Measurements from ENCODE around the gene MRPL20.
"Not testable (repeated sequence)": the region's sequence is repeated elsewhere in the genome, so short reads cannot be mapped to it uniquely, and the experiment has no call there.

Gene MRPL20

GRCh38 chr1:1387098-1388077 is 19.7 kb downstream of the MRPL20 start:
- DNase-seq (ENCODE audit: low read depth in 2 of 2): no peak

GRCh38 chr1:1385931-1386330 is 21.2 kb downstream of the MRPL20 start:
- no peak for DNase-seq (ENCODE audit: low read depth in 2 of 2)

DNA sequence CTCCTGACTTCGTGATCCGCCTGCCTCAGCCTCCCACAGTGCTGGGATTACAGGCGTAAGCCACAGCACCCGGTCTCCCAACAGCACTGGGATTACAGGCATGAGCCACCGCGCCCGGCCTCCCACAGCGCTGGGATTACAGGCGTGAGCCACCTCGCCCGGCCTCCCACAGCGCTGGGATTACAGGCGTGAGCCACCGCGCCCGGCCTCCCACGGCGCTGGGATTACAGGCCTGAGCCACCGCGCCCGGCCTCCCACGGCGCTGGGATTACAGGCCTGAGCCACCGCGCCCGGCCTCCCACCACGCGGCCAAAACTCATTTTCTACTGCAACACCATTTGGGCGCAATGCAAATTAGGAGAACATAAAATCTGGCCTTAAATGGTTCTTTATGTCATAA is 21.8 kb downstream of the MRPL20 start:
- not testable (repeated sequence) for DNase-seq (ENCODE audit: low read depth in 2 of 2)

GRCh38 chr1:1381294-1381693 is 25.8 kb downstream of the MRPL20 start:
- DNase-seq (ENCODE audit: low read depth in 2 of 2): no peak

GRCh38 chr1:1380860-1381259 is 26.2 kb downstream of the MRPL20 start:
- no peak for DNase-seq (ENCODE audit: low read depth in 2 of 2)

GRCh38 chr1:1377540-1378205 is 29.4 kb downstream of the MRPL20 start:
- no peak for DNase-seq (ENCODE audit: low read depth in 2 of 2)

GRCh38 chr1:1376551-1377226 is 30.4 kb downstream of the MRPL20 start:
- DNase-seq (ENCODE audit: low read depth in 2 of 2): no peak

DNA sequence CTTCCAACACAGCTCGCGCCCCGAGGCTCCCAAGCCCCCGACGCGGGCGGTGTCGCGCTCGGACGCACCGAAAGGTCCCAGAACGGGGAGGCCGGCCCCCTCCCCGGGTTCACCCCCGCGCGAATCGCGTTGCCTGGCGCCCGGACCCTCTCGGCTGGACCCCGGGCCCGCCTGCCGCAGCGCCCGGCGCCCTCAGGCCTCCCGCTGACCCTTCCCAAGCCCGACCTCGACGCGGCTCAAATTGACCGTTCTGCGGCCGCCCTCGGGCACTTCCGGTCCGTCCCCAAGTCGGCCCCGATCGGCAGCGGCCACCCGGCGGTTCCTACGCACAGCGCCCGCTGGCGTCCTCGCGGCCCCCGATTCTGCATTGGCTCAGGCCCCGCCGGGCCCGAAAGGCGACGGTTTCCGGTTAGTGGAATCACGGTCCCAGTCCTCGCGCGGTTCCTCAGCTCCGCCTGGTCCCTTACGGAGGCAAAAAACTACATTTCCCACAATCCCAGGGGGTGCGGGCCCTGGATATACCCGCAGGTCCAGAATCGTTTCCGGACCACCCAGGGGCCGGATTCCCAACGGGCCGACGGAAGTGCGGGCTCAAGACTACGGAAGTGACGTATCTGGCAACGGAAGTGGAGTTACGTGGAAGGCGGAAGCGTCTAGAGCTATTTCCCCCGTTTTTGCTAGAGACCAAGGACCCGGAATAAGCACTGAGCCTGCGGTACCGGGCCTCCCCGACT is 32.0 kb downstream of the MRPL20 start, which contains the start of gene AURKAIP1:
Gene AURKAIP1 (minus strand): TSS at position 279 of the 734 bp plus-strand sequence. CDS start 451 bp downstream, outside the sequence.
- peak; percentile 87 to 89 for DNase-seq (ENCODE audit: low read depth in 2 of 2)

DNA sequence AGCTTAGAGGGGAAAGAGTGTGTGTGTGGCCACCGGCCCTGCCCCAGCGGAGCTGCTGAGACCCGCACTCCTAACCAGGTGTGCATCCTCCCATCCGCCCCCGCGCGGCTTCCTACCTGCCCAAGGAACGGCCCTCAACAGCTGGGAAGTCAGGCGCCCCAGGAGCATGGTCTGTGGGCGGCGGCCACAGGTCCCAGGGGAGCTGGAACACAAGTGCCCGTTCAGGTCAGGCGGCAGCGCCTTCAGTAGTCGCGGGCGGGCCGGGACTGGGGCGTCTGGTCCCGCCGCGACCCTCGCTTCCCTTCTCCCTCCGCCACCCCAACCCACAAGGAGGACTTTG is 32.5 kb downstream of the MRPL20 start:
- DNase-seq (ENCODE audit: low read depth in 2 of 2): no peak

DNA sequence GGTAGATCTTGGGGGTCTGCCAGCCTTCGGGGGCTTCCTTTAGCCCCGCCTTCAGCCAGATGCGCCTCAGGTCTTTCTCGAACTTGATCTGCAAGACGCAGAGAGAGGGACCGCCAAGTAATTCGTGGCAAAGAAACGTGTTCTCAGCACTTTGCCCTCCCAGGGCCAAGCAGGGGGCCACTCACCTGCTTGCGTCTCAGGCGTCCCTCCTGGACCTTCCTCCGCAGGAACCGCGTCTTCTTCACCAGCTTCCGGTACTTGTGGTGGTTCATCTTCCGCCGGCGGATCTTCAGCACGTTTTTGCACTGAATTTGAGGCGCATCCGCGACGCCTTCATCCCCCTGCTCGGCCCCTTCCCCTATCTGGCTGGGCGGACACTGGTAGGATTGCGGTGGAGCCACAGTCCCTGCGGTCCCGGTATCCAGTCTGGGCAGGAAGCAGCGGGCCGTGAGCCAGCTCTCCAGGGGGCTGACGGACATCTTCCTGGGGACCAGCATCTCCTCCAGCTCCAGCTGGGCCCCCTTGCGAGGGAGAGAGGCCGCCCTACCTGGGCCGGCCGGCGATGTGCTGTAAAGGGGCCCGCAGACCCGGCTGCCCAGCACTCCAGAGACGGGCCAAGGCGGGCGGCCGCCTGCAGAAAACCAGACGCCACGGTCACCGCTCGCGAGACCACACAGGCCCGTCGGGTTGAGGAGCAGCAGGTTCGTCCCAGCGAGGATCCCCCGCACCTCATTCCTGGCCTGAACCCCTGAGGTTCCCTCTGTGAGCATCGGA is 33.1 kb downstream of the MRPL20 start:
- no peak for DNase-seq (ENCODE audit: low read depth in 2 of 2)

- DNase-seq (ENCODE audit: low read depth in 2 of 2): no peak
These were observed 33.9 kb downstream of the MRPL20 start for GRCh38 chr1:1373051-1373814.

GRCh38 chr1:1371746-1372711 is 35.1 kb downstream of the MRPL20 start:
- peak; percentile 71 to 76 for DNase-seq (ENCODE audit: low read depth in 2 of 2)

- no peak for DNase-seq (ENCODE audit: low read depth in 2 of 2)
These were observed 35.7 kb downstream of the MRPL20 start for GRCh38 chr1:1371364-1371745.

- DNase-seq (ENCODE audit: low read depth in 2 of 2): no peak
These were observed 36.3 kb downstream of the MRPL20 start for GRCh38 chr1:1370771-1371300.

DNA sequence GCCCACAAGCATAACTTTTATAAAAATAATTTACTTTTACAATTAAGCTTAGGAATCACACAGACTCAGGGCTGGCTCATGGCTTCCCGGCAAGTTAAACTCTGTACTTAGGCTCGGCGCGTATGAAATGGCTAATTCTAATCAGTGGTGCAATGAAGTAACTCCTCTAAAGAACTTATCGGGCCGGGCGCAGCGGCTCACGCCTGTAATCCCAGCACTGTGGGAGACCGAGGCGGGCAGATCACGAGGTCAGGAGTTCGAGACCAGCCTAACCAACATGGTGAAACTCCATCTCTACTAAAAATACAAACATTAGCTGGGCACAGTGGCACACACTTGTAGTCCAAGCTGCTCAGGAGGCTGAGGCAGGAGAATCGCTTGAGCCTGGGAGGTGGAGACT is 37.0 kb downstream of the MRPL20 start:
- DNase-seq (ENCODE audit: low read depth in 2 of 2): not testable (repeated sequence)

- DNase-seq (ENCODE audit: low read depth in 2 of 2): no peak
These were observed 39.8 kb downstream of the MRPL20 start for GRCh38 chr1:1367315-1367714.

- no peak for DNase-seq (ENCODE audit: low read depth in 2 of 2)
These were observed 40.4 kb downstream of the MRPL20 start for GRCh38 chr1:1366699-1367066.

DNA sequence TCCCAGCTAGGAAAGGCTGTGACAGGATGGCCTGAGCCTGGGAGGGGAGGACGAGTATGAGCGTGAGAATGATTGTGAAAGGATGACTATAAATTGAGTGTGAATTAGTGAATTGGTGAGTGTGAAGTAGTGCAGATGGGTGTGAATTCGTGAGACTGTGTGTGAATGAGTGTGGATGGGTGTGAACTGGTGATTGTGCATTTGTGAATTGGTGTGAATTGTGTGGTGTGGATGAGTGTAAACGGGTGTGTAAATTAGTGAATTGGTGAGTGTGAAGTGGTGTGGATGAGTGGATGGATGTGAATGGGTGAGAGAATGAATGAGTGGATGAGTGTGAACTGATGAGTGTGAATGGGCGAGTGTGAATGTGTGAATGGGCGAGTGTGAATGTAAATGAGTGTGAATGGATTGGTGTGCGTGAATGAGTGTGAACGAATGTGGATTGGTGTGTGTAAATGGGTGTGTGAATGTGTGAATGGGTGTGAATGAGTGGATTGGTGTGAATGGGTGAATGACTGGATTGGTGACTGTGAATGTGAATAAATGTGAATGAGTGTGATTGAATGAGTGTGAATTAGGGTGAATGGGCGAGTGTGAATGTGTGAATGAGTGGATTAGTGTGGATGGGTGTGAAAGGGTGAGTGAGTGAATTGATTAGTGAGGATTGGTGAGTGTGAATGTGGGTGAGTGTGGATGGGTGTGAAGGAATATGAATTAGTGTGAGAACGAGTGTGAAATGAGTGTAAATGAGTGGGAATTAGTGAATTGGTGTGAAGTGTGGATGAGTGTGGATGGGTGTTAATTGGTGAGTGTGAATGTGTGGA is 41.0 kb downstream of the MRPL20 start:
- no peak for DNase-seq (ENCODE audit: low read depth in 2 of 2)
